A549 treated with CpdA at 1 μM for 4 hours (cell line): Measurements from ENCODE around the gene HOXA13. TPM values are rescaled to one million over a fixed set of nuclear protein-coding genes. Genes with fewer than 3 reads are reported as not detected.

Source experiments
- total RNA-seq: library from RNA; stranded (reverse); fragments of 200-300 nt; extraction: Qiagen RNA extraction; gene quantifications from 5 replicates; pipeline ENCODE4 v1.2.3, GENCODE V29; 2022; ENCODE audit warnings: low read depth

The HOXA13 gene
- 1.3 to 2.2 TPM (median 1.9 TPM) in 5 replicates for total RNA-seq

DNA sequence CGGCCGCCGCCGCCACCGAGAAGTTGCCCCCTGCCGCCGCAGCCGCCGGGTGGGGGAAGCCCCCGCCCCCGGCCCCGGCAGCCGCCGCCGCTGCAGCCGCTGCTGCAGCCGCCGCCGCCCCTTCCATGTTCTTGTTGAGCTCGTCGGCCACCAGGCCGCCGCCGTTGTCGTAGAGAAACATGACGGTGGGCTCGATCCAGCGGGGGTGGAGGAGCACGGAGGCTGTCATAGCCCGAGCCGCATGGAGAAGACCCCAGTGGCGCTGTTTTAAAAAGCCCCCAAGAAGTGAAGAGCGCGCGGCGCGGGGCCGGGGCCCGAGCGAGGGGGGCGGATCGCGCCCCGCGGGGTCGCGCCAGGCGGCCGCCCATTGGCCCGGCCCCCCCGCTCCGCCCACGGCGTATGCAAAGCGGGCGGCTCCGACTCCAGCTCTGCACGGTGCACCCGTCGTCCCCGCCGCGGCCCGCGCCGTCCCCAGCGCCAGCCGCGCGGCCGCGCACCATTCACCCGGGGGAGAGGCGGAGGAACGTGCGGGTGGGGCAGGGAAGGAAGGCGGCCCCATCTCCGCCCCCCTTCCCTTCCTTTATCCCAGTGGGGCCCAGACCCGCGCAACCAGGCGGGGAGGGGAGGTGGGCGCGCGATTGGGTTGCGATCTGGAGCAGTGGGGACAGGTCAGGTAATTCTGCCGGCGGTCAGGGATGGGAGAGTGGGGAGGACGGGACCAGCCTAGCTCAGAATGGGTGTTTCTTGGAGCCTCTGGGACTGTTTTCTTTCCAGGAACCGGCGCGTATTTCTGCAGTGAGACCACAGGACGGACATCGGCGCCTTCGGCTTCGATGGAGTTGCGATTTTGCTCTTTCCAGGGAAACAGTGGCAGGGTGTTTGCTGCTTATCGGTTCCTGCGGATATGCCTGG, at the start of gene HOXA13:
Gene HOXA13 (minus strand): TSS at position 243 of the 912 bp plus-strand sequence. CDS start 14 bp downstream, at position 229.

DNA sequence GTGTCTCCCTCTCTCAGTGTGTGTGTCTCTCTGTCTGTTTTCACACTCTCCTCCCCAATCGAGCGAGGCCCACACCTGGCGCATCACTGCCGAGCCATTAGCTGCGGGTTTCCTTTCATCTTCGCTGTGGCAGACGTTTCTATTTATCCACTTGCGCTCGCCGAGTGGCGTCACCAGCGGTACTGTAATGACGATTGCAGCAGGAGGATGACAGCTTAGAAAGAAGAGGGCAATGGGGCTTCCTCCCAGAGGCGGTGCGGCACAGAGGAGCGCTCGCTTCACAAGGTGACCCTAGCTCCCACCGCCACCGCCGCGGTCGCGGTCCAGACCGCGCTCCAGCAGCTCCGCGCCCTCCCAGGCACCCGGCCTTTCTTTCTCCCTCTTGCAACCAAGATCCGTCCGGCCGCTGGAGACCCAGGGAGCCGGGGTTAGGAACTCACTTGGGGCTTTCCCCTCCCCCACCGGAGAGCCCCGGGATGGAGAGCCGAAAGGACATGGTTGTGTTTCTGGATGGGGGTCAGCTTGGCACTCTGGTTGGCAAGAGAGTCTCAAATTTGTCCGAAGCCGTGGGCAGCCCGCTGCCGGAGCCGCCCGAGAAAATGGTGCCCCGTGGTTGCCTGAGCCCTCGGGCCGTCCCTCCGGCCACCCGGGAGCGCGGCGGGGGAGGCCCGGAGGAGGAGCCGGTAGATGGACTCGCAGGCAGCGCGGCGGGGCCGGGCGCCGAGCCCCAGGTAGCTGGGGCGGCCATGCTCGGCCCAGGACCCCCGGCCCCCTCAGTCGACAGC, 42.9 kb upstream of the HOXA13 start, which contains the start of gene EVX1:
Gene EVX1 (plus strand): TSS at position 248 of the 785 bp plus-strand sequence. CDS start 229 bp downstream, at position 477.

DNA sequence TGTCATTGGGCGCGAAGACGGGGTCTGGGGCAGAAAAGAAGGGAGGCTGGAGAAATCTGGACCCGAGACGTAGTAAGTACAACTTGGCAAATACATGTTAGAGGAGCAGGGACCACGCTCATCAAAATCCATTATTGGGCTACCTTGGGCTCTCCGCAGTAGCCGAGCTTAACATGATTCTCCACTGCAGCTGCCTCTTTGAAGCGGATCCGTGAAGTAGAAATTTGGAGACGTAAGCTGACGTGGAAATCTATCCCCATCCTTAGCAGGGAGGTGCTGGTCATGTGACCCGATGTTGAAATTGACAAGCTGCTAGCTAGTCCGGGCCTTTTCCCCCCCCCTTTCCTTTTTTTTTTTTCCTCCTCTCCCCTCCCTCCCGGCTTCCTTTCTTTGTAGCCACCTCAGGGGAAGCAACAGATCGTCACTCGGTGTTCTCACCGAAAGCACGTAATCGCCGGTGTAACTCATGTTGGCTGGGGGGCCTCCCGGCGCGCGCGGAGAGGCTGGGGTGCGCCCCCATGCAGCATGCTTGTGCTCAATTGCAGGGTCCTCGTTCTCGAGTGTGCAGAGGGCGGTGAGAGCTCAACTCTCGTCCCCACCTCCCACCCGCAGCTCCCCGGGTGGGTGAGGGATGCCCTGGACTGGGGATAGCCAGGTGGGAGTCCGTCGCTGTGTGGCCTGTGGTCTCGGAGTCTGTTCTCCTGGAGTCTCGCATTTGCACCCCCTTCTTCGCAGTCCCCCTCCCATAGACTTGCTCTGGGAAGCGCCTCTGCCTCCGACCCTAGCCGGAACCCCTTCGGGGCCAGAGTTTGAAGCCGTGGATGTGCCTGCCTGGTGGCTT, 14.7 kb downstream of the HOXA13 start, which contains the start of gene HOXA11:
Gene HOXA11 (minus strand): TSS at position 220 of the 841 bp plus-strand sequence. CDS start 88 bp downstream, at position 132.

DNA sequence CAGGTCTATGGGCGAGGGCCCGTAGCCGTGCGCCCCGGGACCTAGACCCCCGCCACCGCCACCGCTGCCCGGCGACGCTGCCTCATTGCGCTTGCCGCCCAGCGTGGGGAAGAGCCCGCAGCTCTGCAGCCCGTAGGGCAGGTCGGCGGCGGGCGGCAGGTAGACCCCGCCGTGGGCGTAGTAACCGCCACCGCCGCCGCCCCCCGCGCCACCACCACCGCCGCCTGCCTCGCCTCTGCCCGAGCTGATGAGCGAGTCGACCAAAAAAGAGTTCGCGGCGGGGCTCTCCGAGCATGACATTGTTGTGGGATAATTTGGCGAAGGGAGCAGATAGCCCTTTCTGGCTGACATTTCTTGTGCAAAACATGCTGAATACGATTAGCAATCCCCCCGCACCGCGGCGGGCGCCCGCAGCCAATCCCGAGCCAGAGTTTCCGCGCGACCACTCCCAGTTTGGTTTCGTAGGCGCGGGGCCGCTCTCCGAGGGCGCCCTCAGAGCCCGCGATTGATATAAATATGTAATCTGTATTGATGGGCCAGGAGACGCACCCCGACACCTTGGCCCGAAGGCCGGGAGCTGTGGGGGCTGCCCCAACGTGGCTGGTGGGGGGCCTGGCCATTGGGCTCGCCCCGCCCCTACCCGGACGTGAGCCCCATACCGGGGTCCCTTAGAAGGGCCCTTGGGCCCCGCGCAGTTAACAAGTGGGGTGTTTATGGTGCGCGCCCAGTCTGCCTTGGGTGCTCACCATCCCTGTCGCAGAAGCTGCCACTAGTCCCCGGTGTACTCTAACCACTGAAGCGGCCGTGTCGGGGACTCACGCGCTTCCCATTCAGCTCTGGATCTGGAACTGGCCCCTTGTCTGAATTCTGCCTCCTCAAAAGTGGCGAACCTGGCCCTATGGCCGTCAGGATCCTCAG, 25.7 kb downstream of the HOXA13 start, which contains the start of gene HOXA10:
Gene HOXA10 (minus strand): TSS at position 365 of the 918 bp plus-strand sequence. CDS start 14 bp downstream, at position 351.

DNA sequence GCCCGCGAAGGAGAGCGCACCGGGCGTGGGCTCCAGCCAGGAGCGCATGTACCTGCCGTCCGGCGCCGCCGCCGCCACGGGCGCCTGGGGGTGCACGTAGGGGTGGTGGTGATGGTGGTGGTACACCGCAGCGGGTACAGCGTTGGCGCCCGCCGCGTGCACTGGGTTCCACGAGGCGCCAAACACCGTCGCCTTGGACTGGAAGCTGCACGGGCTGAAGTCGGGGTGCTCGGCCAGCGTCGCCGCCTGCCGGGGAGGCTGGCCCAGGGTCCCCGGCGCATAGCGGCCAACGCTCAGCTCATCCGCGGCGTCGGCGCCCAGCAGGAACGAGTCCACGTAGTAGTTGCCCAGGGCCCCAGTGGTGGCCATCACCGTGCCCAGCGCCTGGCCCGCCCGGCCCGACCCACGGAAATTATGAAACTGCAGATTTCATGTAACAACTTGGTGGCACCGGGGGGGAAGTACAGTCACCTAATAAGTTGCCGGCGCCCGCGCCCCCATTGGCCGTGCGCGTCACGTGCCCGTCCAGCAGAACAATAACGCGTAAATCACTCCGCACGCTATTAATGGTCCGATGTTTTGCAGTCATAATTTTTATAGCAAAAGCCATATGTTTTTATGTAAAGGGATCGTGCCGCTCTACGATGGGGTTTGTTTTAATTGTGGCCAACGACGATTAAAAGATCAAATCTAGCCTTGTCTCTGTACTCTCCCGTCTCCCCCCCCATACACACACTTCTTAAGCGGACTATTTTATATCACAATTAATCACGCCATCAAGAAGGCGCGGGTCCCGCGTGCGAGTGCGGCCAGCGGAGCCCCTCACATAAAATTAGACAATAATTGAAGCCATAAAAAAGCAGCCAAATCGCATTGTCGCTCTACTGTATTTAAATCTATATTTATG, 34.5 kb downstream of the HOXA13 start, which contains the start of gene HOXA9:
Gene HOXA9 (minus strand): TSS at position 449 of the 907 bp plus-strand sequence. CDS start 80 bp downstream, at position 369.

DNA sequence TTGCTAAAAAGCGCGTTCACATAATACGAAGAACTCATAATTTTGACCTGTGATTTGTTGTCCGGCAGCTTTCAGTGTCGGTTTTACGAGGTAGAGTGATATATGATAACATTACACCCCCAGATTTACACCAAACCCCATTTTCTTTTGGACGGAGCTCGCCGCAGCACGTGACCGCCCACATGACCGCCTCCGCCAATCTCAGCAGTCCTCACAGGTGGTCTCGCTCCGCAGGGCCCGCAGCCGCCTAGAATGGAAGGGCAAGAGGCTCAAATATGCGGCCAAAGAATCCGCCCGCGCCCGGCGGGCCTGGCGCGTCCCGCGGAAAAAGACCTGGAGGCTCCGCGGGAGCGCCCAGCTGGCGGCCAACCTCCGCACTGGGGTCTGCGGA, 43.4 kb downstream of the HOXA13 start, which contains the start of gene HOXA7:
Gene HOXA7 (minus strand): TSS at position 168 of the 391 bp plus-strand sequence. CDS start 130 bp downstream, at position 38.

DNA sequence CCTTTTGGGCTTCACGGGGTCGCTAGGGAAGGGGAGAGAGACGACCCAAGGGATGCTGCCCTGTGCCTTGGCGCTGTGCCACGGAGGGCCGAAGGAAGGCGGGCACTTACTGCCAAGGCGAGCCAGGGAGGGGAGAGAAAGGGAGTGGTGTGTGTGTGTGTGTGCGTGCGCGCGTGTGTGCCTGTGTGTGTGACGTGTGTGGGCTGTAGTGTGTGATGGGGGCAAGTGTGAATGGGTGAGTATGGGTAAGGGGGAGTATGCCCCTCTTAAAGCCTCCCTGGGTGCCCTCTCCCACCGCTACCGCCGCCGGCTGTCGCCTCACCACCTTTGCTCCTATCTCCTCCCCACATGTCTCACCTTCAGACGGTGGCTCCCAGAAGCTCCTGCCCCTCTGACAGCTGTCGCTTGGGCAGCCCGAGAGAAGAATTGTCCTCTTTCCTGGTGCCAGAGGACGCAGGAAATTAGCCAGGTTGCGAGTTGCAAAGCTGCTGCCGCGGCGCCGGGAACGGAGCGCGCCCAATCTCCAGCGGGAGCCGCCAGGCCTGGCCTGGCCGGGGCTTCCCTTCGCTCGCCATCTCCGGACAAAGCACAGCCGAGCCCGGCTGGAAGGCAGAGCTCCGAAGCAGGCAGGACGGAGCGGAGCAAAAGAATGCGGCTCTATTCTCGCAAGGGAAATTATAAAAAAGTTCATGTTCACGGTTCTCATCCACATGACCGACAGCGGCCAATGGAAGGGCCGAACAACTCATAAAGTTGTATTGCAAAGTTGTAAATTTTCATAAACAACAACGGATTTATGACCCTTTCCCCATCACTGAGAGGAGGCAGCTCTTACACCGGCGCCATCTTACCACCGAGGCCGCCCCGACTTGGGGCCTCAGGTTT, 47.7 kb downstream of the HOXA13 start, which contains the start of gene HOXA3:
Gene HOXA3 (minus strand): TSS at position 653 of the 885 bp plus-strand sequence. CDS start 41,943 bp downstream, outside the sequence.

DNA sequence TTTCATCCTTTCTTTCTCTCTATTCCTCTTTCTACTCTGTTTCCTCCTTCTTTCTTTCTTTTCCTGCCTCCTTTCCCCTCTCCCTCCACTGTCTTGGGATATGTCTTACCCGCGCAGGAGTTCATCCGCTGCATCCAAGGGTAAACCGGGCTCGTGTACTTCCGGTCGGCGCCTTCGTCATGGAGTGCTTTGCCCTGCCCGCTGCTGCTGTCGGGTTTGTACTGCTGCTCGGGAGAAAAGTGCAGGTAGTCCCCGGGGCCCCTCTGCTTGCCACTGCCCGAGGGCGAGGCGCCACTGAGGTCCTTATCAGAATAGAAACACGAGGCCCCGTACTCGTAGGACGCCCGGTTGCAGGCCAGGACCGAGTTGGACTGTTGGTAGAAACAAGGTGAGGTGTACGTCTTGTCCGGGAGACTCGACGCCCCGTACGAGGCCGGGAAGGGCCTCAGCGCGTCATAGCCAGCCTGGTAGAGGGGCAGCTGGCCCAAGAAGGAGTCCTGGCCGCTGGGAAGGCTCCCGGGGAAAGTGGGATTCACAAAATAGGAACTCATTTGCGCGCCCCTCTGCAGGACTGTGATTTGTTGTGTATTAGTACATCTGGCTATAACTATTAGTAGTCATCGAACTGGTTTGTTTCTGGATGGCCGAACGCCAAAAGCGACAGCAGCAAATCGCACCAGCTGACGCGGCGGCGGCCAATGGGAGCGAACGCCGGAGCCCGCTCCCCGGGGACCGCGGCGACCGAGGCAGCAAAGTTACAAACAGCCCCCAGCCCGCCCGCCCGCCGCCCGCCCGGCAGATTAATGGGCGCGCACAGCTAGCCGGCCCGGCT, 52.5 kb downstream of the HOXA13 start, which contains the start of gene HOXA6:
Gene HOXA6 (minus strand): TSS at position 576 of the 832 bp plus-strand sequence. CDS start 25 bp downstream, at position 551.

Other genes starting within 250 kb of the HOXA13 start
- gene HOXA1, start 104.1 kb downstream of the HOXA13 start, total RNA-seq = 2.8 to 4.0 TPM (median 3.4 TPM) in 5 replicates
- gene HOXA2, start 97.4 kb downstream of the HOXA13 start, total RNA-seq = 0.82 to 1.4 TPM (median 1.0 TPM) in 5 replicates
- gene HOXA4, start 69.3 kb downstream of the HOXA13 start, total RNA-seq = 1.5 to 2.7 TPM (median 2.6 TPM) in 5 replicates
- gene HOXA5, start 56.4 kb downstream of the HOXA13 start, total RNA-seq = 3.9 to 6.7 TPM (median 6.2 TPM) in 5 replicates
- gene HOXA6, start 52.3 kb downstream of the HOXA13 start, total RNA-seq = 1.4 to 1.9 TPM (median 1.8 TPM) in 5 replicates
- 5.3 to 13.3 TPM (median 10.6 TPM) in 5 replicates for gene HOXA3, start 47.5 kb downstream of the HOXA13 start, total RNA-seq
- 4.8 to 6.3 TPM (median 5.5 TPM) in 5 replicates for gene HOXA7, start 43.4 kb downstream of the HOXA13 start, total RNA-seq
- 0.45 to 1.3 TPM (median 0.73 TPM) in 5 replicates for gene HOXA9, start 34.6 kb downstream of the HOXA13 start, total RNA-seq
- gene HOXA10, start 25.8 kb downstream of the HOXA13 start, total RNA-seq = 6.8 to 9.0 TPM (median 7.3 TPM) in 5 replicates
- 0.50 to 0.77 TPM (median 0.68 TPM) in 5 replicates for gene HOXA11, start 14.9 kb downstream of the HOXA13 start, total RNA-seq
- gene EVX1, start 42.7 kb upstream of the HOXA13 start, total RNA-seq = 0.03 to 0.09 TPM (median 0.07 TPM) in 3 of 5 replicates, not detected in the others